C4-2B (cell line): Measurements from ENCODE around the gene ASMTL.
"Not testable (repeated sequence)": the region's sequence is repeated elsewhere in the genome, so short reads cannot be mapped to it uniquely, and the experiment has no call there.

Source experiments
- H3K27ac ChIP-seq: fragments of 450-650 bp; 2 replicates; pipeline ENCODE4 v1.5.1; 2017
- ZFX ChIP-seq: fragments of 450-650 bp; IDR thresholded peaks from 2 replicates; pipeline ENCODE4 v1.6.1; 2017
- TF ChIP-seq, protein P1 (sequence below): fragments of 450-650 bp; conservative IDR thresholded peaks from 2 replicates; pipeline ENCODE4 v1.5.1; 2017; ENCODE audit warnings: mild to moderate bottlenecking

ASMTL gene

DNA sequence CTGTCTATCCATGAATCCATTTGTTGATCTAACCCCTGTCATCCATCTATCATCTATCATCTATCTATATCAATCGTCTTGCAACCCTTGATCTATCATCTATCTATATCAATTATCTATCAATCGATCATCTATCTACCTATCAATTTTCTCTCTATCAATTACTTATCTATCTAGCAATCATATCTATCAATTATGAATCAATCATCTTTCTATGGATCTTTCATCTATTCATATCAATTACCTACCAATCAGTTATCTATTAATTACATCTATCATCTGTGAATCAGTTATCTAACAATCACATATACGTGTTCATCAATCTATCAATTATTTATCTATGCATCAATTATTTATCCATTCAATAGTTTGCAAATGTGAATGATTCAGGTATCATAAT, 24.5 kb upstream of the ASMTL start:
- no peak for TF ChIP-seq ZFX
- TF ChIP-seq, protein P1, sequence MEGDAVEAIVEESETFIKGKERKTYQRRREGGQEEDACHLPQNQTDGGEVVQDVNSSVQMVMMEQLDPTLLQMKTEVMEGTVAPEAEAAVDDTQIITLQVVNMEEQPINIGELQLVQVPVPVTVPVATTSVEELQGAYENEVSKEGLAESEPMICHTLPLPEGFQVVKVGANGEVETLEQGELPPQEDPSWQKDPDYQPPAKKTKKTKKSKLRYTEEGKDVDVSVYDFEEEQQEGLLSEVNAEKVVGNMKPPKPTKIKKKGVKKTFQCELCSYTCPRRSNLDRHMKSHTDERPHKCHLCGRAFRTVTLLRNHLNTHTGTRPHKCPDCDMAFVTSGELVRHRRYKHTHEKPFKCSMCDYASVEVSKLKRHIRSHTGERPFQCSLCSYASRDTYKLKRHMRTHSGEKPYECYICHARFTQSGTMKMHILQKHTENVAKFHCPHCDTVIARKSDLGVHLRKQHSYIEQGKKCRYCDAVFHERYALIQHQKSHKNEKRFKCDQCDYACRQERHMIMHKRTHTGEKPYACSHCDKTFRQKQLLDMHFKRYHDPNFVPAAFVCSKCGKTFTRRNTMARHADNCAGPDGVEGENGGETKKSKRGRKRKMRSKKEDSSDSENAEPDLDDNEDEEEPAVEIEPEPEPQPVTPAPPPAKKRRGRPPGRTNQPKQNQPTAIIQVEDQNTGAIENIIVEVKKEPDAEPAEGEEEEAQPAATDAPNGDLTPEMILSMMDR = no peak

DNA sequence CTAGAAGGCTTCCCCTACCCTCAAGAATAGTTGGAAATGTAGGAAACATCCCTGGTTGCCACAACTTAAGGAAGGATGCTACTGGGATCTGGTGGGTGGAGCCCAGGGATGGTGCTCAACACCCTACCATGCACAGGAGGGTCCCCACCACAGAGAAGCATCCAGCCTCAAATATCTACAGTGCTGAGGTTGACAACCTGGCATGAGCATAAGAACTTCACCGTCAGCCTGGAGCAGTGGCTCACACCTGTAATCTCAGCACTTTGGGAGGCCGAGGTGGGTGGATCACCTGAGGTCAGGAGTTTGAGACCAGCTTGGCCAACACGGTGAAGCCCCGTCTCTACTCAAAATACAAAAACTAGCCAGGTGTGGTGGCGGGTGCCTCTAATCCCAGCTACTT, 24.0 kb upstream of the ASMTL start:
- H3K27ac ChIP-seq = no peak overlapping the region
- no peak for TF ChIP-seq ZFX
- TF ChIP-seq, protein P1 = no peak

More for the DNA sequence above, 24.5 kb upstream of the ASMTL start:
- no peak overlapping the region for H3K27ac ChIP-seq

DNA sequence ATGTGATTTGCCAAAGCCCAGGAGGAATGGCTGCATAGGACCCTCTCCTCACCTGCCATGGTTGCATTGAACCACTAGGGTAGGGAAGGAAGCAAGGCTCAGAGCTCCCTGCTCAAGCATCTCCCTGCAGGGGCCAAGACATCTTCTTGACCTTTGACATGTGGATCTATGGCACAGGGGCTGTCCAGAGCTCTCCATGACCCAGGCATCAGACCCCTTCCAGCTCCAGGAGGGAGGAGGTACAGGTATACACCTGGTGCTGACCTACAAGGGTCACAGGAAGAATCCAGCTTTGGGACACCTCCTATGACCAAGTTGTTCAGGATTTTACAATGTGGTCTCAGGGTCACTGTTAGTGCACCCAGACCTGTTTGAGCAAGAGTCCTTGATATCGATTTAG, 23.2 kb upstream of the ASMTL start:
- no peak overlapping the region for H3K27ac ChIP-seq
- TF ChIP-seq, protein P1 = no peak
- TF ChIP-seq ZFX = no peak

DNA sequence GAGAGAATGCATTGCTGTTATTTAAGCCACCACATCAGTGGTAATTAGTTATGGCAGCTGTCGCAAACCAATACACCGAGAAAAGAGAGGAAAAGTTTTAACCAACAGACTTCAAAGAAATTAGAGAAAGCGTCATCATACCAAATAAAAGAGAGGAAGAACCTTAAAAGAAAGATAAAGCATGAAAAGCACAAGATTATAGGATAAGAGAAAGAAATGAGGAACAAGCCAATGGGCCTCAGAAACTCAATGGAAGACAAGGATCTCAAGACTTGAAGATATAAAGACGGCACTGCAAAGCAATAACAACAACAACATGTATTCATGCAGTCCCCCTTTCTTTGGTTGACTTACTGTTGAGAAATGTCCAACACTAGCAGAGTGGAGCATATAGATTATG, 22.8 kb upstream of the ASMTL start:
- H3K27ac ChIP-seq = no peak overlapping the region

DNA sequence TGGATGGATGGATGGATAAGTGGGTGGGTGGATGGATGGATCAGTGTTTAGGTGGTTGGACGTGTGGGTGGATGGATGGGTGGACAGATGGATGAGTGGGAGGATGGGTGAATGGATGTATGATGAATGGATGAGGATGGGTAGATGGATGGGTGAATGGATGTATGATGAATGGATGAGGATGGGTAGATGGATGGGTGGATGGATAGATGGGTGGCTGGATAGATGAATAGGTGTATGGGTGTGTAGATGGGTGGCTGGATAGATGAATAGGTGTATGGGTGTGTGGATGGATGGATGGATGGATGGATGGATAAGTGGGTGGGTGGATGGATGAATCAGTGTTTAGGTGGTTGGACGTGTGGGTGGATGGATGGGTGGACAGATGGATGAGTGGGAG, 21.9 kb upstream of the ASMTL start:
- not testable (repeated sequence) for H3K27ac ChIP-seq

More for the DNA sequence above, 22.8 kb upstream of the ASMTL start:
- TF ChIP-seq, protein P1 = no peak
- no peak for TF ChIP-seq ZFX

DNA sequence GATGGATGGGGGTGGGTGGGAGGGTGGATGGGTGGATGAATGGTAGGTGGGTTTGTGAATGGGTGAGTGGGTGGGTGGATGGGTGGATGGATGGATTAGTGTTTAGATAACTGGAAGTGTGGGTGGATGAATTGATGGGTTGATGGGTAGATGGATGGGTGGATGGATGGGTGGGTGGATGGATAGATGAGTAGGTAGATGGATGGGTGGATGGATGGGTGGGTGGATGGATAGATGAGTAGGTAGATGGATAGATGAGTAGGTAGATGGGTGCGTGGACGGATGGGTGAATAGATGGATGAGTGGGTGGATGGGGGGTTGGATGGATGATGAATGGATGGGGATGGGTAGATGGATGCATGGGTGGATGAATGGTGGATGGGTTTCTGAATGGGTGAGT, 20.3 kb upstream of the ASMTL start:
- TF ChIP-seq ZFX = no peak
- TF ChIP-seq, protein P1 = no peak
- no peak overlapping the region for H3K27ac ChIP-seq

DNA sequence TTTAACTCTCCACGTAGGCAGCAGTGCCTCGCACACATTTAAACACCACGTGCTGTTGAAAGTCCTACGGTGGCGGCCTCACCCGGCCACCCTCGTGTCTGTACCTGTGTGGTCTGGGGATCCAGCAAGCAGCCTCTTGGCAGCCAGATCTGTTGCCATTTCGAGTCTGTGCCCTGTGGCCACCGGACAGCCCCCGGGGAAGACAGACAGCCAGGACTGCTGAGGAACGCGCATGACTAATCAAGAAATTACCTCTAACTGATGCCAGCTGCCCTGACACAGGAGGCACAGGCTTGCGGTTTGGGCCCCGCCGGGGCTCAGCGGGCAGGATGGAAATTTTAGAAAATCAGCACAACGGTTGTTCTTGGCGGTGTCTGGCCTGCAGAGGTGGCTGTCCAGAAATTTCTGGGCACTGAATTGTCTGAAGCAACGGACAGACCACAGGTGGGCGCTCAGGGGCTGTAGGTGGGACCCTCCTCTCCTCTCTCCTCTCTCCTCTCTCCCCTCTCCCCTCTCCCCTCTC, 15.6 kb upstream of the ASMTL start:
- no peak for TF ChIP-seq ZFX
- TF ChIP-seq, protein P1 = no peak
- H3K27ac ChIP-seq = no peak overlapping the region

DNA sequence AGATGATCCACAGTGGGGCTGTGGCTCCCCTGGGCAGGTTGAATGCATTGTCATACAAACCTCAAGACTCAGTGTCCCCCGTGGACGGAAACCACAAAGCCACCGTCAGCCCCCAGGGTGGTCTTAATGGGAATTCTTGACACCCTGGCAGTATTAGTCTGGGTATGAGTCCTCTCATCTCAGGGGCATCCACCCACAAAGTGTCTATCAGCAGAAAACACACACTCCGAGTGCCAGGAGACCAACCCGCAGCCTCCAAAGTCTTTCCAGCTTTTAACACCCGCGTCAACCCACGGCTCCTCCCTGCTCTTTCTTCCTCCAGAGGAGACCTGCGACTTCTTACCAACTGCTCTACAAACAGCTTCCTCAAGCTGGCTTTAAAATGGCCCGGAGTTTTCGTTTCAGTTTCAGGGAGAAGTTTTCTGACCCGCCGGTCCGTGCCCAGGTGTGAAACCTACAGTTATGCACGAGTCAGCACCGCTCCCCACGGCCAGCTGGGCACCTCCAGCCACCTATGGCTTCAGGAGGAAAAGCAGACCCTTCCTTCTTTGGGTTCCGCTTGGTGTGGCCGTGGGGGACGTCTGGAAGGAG, 14.4 kb upstream of the ASMTL start:
- H3K27ac ChIP-seq = no peak overlapping the region
- TF ChIP-seq, protein P1 = no peak
- TF ChIP-seq ZFX = no peak
